Measurements from ENCODE around the gene DPP6.

- TF ChIP-seq EGR1 (IDR thresholded peaks at IDR 0.05; ENCODE audit: borderline replicate concordance, low read depth, low read length) (no peak), JUN (IDR thresholded peaks at IDR 0.05; ENCODE audit: low read depth, low read length) (no peak), ASH2L (IDR thresholded peaks at IDR 0.05; ENCODE audit: low read length) (no peak), CBX5 (IDR thresholded peaks at IDR 0.05; ENCODE audit: low read depth, low read length) (no peak)
- TF ChIP-seq, protein P1, sequence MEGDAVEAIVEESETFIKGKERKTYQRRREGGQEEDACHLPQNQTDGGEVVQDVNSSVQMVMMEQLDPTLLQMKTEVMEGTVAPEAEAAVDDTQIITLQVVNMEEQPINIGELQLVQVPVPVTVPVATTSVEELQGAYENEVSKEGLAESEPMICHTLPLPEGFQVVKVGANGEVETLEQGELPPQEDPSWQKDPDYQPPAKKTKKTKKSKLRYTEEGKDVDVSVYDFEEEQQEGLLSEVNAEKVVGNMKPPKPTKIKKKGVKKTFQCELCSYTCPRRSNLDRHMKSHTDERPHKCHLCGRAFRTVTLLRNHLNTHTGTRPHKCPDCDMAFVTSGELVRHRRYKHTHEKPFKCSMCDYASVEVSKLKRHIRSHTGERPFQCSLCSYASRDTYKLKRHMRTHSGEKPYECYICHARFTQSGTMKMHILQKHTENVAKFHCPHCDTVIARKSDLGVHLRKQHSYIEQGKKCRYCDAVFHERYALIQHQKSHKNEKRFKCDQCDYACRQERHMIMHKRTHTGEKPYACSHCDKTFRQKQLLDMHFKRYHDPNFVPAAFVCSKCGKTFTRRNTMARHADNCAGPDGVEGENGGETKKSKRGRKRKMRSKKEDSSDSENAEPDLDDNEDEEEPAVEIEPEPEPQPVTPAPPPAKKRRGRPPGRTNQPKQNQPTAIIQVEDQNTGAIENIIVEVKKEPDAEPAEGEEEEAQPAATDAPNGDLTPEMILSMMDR (IDR thresholded peaks at IDR 0.05; ENCODE audit: control extremely low read depth in 1 of 3, insufficient read depth in 1 of 3, low read depth in 1 of 3, low read length in 3 of 3) = no peak
These were observed 696.0 kb downstream of the DPP6 start for GRCh38 chr7:154748089-154748786.
